Fibroblast of villous mesenchyme (primary cell): Measurements from ENCODE around the gene NRDC. TPM values are rescaled to one million over a fixed set of nuclear protein-coding genes. Genes with fewer than 3 reads are reported as not detected.

Experiments used
- DNase-seq: peaks from one replicate; pipeline ENCODE4 v3.0.0-alpha.2; 2010; ENCODE audit warnings: low read depth
- H3K4me3 ChIP-seq: 2 replicates; pipeline ENCODE4 v1.5.1; 2011; ENCODE audit warnings: low read depth, mild to moderate bottlenecking, low read length
- total RNA-seq: library from RNA; depleted of rRNA; stranded (reverse); fragments of >200 nt; gene quantifications from 2 replicates; pipeline ENCODE4 v1.2.3, GENCODE V29; 2012
- TF ChIP-seq, protein P1 (sequence below): IDR thresholded peaks from 2 replicates; pipeline ENCODE4 v1.5.1; 2012; ENCODE audit warnings: low read depth, mild to moderate bottlenecking, low read length; ENCODE audit not compliant: insufficient read depth

Gene NRDC
- total RNA-seq, 1 donor, result 112 TPM

DNA sequence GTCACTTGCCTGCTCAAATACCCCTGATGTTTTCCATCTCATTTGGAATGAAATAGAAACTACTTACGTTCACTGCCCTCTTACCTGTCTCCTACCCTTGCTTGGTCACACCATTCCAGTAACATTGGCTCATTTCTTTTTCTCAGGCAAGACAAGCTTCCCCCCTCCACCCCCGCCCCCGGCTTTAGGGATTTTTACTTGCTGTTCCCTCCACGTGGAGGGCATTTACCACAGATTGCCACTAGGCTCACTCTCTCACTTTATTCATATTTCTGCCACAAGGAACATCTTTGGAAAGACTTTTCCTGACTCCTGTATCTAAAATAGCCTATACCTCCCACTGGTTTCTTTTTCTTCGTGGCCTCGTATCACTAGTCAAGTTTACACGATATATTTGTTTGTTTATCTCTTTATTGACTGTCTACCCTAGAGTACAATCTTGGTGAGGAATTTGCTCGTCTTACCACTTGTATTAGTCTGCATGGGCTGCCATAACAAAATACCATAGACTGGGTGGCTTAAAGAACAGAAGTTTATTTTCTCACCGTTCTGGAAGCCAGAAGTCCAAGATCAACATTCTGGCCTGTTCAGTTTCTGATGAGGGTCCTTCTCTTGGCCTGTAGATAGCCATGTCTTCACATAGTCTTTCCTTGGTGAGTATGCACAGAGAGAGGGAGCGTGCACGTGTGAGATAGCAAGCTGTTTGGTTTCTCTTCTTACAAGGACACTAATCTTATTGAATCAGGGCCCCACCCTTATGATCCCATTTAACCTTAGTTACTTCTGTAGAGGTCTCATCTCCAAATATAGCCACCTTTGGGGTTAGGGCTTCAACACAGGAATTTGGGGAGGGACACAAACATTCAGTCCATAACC is 126.2 kb downstream of the NRDC start:
- no peak for DNase-seq
- H3K4me3 ChIP-seq, result no peak overlapping the region
- TF ChIP-seq, protein P1, sequence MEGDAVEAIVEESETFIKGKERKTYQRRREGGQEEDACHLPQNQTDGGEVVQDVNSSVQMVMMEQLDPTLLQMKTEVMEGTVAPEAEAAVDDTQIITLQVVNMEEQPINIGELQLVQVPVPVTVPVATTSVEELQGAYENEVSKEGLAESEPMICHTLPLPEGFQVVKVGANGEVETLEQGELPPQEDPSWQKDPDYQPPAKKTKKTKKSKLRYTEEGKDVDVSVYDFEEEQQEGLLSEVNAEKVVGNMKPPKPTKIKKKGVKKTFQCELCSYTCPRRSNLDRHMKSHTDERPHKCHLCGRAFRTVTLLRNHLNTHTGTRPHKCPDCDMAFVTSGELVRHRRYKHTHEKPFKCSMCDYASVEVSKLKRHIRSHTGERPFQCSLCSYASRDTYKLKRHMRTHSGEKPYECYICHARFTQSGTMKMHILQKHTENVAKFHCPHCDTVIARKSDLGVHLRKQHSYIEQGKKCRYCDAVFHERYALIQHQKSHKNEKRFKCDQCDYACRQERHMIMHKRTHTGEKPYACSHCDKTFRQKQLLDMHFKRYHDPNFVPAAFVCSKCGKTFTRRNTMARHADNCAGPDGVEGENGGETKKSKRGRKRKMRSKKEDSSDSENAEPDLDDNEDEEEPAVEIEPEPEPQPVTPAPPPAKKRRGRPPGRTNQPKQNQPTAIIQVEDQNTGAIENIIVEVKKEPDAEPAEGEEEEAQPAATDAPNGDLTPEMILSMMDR, result no peak

DNA sequence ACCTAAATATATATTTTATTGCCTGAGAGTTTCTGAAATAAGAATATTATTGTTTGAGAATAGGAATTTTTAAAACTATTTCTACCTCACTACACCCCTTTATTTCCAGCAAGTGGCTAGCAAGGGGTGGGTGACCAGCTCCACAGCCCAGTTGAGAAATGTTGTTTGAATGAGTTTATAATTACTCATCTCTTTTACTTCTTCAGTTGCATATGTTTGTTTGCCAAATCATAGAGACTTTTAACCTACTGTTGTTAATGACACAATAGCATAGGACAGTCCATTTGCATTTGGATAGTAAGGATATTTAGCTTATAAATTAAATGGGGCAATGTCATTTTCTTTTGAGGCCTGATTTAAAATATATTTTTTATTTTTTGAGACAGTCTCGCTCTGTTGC is 127.8 kb downstream of the NRDC start:
- no peak overlapping the region for H3K4me3 ChIP-seq
- peak; percentile 24 for DNase-seq
- TF ChIP-seq, protein P1, result no peak

DNA sequence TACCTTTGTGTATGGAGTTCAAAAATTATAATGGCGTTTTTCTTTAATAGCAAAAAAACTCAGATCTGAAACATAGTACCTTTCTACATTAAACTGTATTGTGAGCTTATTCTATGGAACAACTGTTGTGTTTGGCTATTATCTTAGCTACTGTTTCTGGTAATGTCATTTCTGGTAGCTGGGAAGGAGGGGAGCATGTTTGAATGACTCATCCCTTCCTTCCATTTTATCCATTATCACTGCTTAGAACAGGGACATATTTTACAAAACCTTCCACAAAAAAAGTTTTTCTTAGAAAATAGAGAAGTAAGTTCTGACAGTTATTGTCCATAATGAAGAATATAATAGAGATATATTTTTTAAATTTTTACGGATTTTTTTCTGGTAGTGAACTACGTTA is 128.3 kb downstream of the NRDC start:
- DNase-seq, result no peak
- TF ChIP-seq, protein P1, result no peak

DNA sequence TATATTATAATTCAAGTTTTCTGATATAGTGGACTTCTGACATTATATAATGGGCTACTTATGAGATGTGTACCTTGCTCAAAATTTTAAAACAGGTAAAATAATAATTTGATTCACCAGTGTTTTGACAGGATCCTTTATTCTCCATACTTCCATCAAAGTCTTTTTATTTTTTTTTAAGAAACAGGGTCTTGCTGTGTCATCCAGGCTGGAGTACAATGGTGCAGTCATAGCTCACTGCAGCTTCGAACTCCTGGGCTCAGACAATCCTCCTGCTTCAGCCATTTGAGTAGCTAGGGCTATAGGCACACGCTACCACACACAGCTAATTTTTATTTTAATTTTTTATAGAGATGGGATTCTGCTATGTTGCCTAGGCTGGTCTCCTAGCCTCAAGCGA is 129.4 kb downstream of the NRDC start:
- TF ChIP-seq, protein P1, result no peak
- no peak overlapping the region for H3K4me3 ChIP-seq
- DNase-seq, result no peak

More for the DNA sequence above, 128.3 kb downstream of the NRDC start:
- H3K4me3 ChIP-seq, result no peak overlapping the region

DNA sequence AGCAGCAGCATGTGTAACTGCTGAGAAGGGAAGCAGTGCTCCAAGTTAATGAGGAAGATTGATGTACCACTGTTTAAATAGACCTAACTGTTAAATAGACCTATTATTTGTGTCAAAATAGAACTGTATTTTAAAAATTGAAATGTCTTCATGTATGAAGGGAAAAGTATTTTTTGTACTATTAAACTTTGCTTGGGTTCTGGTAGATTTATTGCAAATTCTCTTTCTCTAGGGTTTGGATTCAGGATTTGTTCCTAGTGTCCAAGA is 133.3 kb downstream of the NRDC start:
- no peak for DNase-seq
- TF ChIP-seq, protein P1, result no peak
- no peak overlapping the region for H3K4me3 ChIP-seq

DNA sequence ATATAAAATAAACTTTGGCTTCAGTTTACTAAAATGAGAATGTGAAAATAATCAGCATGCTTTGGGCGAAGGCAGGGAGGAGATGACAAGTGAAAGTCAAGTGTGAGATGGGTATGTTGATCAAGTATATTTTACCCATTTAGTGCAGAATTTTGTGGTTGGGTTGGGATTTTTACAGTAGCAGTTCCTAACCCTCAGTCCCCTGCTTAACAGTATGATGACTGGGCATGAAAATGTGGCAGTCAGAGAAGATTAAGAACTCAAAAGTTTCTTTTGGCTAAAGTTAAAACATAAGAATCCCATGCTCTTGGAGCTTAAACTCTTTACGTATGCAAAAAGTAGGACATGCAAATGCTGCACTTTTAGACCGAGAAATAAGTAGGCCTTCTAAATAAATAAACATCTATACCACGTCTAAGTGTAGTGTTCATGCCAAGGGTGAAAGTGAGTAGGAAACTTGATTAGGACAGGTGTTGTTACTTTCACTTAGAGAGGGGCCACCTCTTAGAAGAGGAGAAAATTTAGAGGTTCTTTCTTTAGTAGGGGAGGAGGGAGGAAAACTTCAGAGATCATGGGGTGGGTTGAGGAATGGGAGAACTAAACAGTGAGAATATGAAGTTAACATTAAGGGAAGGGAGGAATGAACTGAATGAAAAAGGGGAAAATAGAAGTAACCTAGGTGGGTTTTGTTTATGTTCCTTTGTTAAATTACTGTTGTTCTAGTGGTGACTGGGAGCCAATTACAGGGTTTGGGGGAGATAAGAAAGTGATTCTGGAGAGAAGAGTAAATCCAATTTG is 133.8 kb downstream of the NRDC start:
- H3K4me3 ChIP-seq, result no peak overlapping the region
- DNase-seq, result no peak
- TF ChIP-seq, protein P1, result no peak
